ENCODE data around the gene NFIB.

The NFIB gene

DNA sequence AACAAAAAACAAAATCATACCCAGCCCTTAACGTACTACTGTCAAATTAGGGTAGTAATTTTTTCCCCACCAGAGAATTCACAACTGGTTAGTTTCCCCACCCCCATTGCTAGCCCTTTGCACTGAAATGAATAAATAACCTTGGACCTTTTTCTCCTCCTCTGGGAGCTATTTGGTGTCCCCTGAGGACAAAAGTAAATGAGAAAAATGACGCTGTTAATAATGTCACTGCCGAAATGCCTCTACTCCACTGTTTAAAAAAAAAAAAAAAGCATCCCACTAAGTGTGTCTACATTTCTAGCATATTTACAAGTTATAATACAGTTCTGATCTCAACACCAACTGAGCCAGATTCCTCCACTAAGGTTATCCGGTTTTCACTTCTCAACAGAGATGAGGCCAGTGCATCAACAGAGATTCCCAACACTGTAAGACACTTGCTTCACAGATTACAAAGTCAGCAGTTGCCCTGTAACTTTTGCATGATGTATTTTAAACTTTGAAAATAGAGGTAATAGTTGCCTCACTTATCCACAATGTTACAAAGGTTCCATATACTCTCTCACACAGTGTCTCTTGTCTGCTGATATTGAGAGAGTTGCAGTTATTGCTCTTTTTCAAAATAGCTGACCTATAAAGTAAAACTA lies 5.1 kb upstream of the NFIB start:
- no peak for DNase-seq

- no peak for DNase-seq
Measured at GRCh38 chr9:14318361-14318760, 4.4 kb upstream of the NFIB start.

DNA sequence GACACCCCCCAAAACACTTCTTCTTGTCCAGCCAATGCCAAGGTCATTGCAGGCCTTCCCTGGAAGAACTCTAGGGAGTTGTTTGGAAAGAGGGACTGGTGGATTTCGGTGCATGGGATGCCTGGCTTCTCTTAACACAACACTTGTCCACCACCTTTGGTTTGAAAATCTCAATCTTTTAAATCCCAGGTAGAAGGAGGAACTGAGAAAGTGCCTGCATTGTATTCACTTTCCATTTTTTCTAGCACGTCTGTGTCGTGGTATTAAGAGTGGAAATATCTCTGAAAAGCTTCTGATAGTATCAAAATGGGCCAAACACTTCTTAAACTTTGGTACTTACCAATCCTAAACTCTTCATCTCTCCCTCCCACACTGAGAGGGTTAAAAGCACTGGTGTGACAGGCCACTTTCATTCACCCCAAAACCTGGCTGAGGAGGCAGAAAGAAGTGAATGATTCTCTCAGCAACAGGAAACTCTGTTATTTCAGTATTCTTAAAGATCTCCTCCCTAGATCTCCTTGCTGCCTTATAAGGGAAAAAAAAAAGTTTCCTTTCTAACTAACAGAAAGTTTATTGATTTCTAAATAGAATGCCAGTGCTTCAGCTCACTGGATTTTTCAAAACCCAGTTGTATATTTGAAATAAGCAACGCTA lies 3.9 kb upstream of the NFIB start:
- no peak for DNase-seq

DNA sequence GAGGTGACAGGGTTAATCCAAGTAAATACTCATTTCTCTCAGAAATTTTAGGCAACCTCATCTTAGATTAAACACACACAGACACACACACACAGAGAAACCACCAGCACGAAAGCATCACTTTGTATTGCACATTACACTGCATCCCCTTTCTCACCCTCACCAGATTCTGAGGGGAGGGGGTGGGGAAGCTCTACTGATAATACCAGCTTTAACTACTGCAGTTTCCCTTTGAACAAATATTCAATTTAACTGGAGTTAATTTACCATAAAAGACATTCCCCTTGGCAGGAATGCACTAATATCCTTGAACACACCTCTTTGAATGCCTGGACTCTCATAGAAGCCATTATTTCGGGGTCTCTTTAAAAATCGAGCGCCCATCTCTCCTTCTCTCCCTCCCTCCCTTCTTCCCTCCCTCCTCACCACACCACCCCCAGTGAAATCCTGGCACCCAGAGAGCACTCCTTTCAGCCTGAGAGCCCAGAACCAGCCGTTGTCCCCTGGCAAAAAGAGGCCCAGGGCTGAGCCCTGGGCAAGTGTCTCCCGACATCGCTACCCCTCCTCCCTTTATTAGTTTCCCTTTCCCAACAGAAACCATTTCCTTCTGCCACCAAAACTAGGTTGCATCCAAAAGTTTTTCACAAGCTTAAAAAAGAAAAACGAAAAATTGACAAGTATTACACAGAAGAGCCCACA lies 2.8 kb upstream of the NFIB start:
- DNase-seq = no peak

GRCh38 chr9:14315875-14316601 lies 2.1 kb upstream of the NFIB start:
- no peak for DNase-seq

- DNase-seq = no peak
Measured at GRCh38 chr9:14314929-14315874, 1.3 kb upstream of the NFIB start.

DNA sequence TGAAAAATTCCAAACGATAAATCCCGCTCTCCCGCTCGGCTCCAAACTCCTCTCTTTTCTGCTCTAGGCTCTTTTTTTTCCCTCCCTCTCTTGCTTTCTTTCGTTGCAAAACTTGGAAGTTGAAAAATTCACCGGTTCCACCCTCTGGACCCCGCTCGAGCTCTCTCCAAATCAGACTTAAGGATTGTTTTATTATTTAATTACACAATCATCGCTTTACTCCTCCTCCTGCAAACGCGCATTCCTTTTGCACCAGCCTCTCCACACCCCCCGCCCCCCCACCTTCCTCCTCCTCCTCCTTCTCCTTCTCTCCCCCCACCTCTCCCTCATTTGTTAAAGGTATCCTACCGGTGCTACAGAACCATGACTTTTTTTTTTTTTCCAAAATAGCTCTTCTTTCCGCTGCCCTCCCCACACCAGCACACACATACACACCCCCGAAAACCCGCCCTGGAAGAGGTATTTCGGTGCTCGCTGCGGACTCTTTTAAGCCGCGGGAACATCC lies 535 bp upstream of the NFIB start:
- DNase-seq = no peak

- no peak for DNase-seq
Measured at GRCh38 chr9:14313378-14313940, 482 bp downstream of the NFIB start.

DNA sequence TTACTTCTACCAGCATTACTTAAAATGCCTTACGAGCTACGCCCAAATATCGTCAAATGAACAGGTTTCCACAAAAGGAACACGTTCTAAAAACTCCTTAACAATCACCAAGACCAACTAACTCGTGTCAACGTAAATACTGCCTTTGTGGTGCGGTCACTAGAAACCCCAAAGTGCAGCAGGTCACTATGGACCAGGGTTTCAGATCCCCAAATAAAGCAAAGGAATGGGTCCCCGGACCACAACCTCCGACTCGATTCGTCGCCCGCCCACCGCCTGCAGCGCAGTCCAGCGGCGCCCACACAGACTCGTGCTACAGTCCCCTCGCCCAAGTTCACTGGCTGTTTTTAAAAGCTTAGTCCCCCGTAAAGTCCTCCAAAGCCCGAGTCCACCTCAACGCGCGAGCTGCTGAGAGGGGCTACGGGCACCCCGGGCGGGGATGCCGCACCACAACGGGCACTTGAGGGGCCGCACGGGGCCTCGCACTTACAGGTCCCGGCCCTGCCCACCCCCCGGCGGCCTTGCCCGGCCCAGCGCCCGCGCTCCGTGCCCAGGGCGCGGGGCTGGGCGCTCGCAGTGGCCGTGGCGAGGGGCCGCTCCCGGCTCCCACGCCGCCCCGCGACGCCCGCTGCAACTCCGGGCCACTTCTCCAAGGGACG lies 1.1 kb downstream of the NFIB start:
- no peak for DNase-seq

- no peak for DNase-seq
Measured at GRCh38 chr9:14311956-14312685, 1.8 kb downstream of the NFIB start.

DNA sequence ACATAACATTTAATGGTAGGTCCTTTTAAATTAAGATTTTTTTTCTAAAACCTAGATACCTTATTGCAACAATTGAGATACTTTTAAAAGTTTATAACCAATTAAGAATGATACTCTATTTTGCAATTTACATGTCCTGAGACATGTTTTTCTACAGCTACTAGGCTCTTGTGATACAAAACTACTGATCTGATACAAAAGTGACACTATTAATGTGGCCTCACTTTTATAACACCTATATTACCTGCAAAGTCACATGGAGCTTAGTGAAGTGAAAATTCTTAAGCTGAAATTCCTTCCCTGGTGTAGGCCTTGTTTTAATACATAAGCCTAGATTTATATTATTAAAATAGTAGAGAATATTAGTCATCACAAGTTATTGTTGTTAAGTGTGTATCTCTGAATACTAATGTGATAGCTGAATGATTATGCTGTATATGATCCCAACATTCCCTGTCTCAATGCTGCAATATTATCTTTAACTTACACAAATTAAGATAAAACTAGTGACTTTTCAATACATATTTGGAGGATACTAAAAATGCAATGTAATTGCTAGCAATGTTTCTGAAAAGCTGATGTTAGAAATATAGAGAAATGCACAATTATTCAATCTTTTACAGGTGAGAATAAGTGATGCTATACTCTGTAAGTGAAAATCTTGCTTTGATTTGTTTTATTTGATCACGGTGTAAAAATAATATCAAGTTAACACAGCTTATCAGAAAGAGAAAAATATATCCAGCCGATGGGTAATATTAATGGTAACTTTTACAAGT lies 2.6 kb downstream of the NFIB start:
- no peak for DNase-seq

- no peak for DNase-seq
Measured at GRCh38 chr9:14310311-14310710, 3.6 kb downstream of the NFIB start.

DNA sequence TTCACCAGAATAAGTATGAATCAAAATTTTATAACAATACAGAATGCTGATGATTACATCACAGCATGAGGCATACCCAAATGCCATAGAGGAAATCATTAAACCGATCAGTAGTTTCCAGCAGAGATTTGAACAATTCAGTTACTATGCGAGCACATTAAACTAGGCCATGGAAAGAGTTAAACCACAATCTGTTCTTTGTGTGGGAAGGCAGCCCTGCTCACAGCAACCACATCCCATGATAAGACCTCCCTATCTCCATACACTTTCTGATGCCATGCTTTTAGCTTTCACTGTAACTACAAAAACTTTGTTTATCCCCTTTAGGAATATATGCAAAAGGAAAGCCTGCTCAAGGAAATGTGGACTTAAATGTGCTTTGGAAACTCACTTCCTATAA lies 4.5 kb downstream of the NFIB start:
- no peak for DNase-seq

GRCh38 chr9:14308853-14309145 lies 5.1 kb downstream of the NFIB start:
- no peak for DNase-seq

GRCh38 chr9:14307989-14308852 lies 5.7 kb downstream of the NFIB start:
- no peak for DNase-seq

- no peak for DNase-seq
Measured at GRCh38 chr9:14306672-14307660, 7.0 kb downstream of the NFIB start.

DNA sequence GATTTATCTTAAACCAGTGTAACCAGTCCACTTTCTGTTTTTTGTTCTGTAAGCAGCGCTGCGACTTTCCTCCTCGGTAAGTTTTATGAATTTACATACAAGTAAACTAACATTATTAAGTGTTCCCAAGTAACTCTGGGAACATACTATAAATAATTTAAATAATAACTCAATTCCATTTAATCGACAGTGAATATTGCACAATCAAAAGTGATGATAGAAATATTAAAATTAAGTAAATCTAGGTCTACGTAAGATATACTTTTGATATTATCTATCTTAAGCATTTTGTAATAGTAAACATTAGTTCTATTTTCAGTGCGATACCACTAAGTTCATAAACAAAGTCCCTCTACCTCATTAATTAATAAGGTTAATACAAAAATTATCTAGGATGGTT lies 7.8 kb downstream of the NFIB start:
- no peak for DNase-seq

GRCh38 chr9:14304259-14304658 lies 9.7 kb downstream of the NFIB start:
- no peak for DNase-seq

Data from effector CD8-positive, alpha-beta T cell (primary cell).